Prostate gland (tissue), 2 donors: ENCODE results near the gene DACT1. TPM values are rescaled to one million over a fixed set of nuclear protein-coding genes. Genes with fewer than 3 reads are reported as not detected.

Source experiments
- DNase-seq: peaks from one replicate; pipeline ENCODE4 v3.0.0-alpha.2; 2019; ENCODE audit warnings: low spot score
- H3K27ac ChIP-seq, 2 donors: fragments of 200-600 bp; sonication (generic); 2 replicates each; pipeline ENCODE4 v1.5.1; 2017 to 2019
- H3K27me3 ChIP-seq: fragments of 200-600 bp; sonication (generic); replicated peaks from 2 replicates; pipeline ENCODE4 v1.5.1; 2019; ENCODE audit not compliant: insufficient read depth
- H3K36me3 ChIP-seq, 2 donors: fragments of 200-600 bp; sonication (generic); 1 replicate in 1 of 2; 2 replicates in 1 of 2; pipeline versions ENCODE4 v1.5.1 to v1.8.1; 2017 to 2019
- H3K4me1 ChIP-seq: fragments of 200-600 bp; sonication (generic); replicated peaks from 2 replicates; pipeline ENCODE4 v1.5.1; 2019
- H3K4me3 ChIP-seq, 2 donors: fragments of 200-600 bp; sonication (generic); 2 replicates each; pipeline ENCODE4 v1.5.1; 2017 to 2019
- H3K9me3 ChIP-seq: fragments of 200-600 bp; sonication (generic); 2 replicates; pipeline ENCODE4 v1.5.1; 2017
- POLR2A ChIP-seq: fragments of 450-650 bp; IDR thresholded peaks from one replicate; pipeline ENCODE4 v1.6.1; 2016; ENCODE audit warnings: antibody characterized with exemption, mild to moderate bottlenecking
- POLR2AphosphoS5 ChIP-seq: sonication (generic); formaldehyde crosslinking; IDR thresholded peaks from one replicate; pipeline ENCODE4 v1.6.1; 2017; ENCODE audit warnings: antibody characterized with exemption
- WGBS: methylation state at CpG from one replicate; pipeline ENCODE4 v1.1.5; 2018; 5-methylcytosine and 5-hydroxymethylcytosine counted together
- intact Hi-C: fragments of 100-400 bp; cut with DNase I; formaldehyde crosslinking; loops from one replicate; pipeline ENCODE4 v1.14.2; 2022
- total RNA-seq, 2 donors: library from RNA; depleted of rRNA; stranded (reverse); fragments of >200 nt; gene quantifications; one replicate each; pipeline ENCODE4 v1.1.0, GENCODE V29; 2016
- TF ChIP-seq, protein P1 (sequence below), 4 experiments: fragments of 200-600 bp in 2 of 4; fragments of 450-650 bp in 2 of 4; sonication (generic) in 2 of 4; IDR thresholded peaks; 1 replicate in 3 of 4; 2 replicates in 1 of 4; pipeline ENCODE4 v1.5.1; 2016 to 2019; ENCODE audit warnings: antibody characterized with exemption in 4 of 4, mild to moderate bottlenecking in 2 of 4, moderate library complexity in 2 of 4

DACT1 gene
- total RNA-seq, 2 donors from 2014 or later: 4.5 to 27.1 TPM

GRCh38 chr14:58667900-58668299 is 30.1 kb downstream of the DACT1 start:
- Histone ChIP-seq H3K27ac (no peak overlapping the region), H3K27me3 (no peaks in the 10 kb centered on the region), H3K4me3 (no peak overlapping the region), H3K9me3 (no peaks in the 10 kb centered on the region), H3K36me3 (no peaks in the 10 kb centered on the region), H3K4me1 (no peaks in the 10 kb centered on the region)
- intact Hi-C loops: no loop called here
- 58% methylated on average over 5 of the region's 5 CpGs for WGBS
- no peak for TF ChIP-seq POLR2A
- no peak for TF ChIP-seq POLR2AphosphoS5
- TF ChIP-seq, protein P1, sequence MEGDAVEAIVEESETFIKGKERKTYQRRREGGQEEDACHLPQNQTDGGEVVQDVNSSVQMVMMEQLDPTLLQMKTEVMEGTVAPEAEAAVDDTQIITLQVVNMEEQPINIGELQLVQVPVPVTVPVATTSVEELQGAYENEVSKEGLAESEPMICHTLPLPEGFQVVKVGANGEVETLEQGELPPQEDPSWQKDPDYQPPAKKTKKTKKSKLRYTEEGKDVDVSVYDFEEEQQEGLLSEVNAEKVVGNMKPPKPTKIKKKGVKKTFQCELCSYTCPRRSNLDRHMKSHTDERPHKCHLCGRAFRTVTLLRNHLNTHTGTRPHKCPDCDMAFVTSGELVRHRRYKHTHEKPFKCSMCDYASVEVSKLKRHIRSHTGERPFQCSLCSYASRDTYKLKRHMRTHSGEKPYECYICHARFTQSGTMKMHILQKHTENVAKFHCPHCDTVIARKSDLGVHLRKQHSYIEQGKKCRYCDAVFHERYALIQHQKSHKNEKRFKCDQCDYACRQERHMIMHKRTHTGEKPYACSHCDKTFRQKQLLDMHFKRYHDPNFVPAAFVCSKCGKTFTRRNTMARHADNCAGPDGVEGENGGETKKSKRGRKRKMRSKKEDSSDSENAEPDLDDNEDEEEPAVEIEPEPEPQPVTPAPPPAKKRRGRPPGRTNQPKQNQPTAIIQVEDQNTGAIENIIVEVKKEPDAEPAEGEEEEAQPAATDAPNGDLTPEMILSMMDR (IDR thresholded peaks at IDR 0.05): no peak
- DNase-seq: no peak

GRCh38 chr14:58668848-58669480 is 31.2 kb downstream of the DACT1 start:
- Histone ChIP-seq H3K9me3 (no peaks in the 10 kb centered on the region), H3K27ac (no peak overlapping the region), H3K4me3 (no peak overlapping the region), H3K4me1 (no peaks in the 10 kb centered on the region), H3K36me3 (no peaks in the 10 kb centered on the region), H3K27me3 (no peaks in the 10 kb centered on the region)
- DNase-seq: no peak
- intact Hi-C loops: no loop called here
- WGBS: 85% methylated on average over 5 of the region's 5 CpGs
- TF ChIP-seq, protein P1 (IDR thresholded peaks at IDR 0.05): no peak
- TF ChIP-seq POLR2AphosphoS5 (no peak), POLR2A (no peak)

GRCh38 chr14:58669556-58670200 is 31.9 kb downstream of the DACT1 start:
- H3K36me3 ChIP-seq: no peaks in the 10 kb centered on the region
- intact Hi-C loops: no loop called here
- DNase-seq: no peak
- no peaks in the 10 kb centered on the region for H3K9me3 ChIP-seq
- H3K27ac ChIP-seq: no peak overlapping the region
- no peaks in the 10 kb centered on the region for H3K4me1 ChIP-seq
- no peak for TF ChIP-seq POLR2A
- TF ChIP-seq, protein P1 (IDR thresholded peaks at IDR 0.05): no peak
- TF ChIP-seq POLR2AphosphoS5: no peak
- no peaks in the 10 kb centered on the region for H3K27me3 ChIP-seq
- WGBS: 88% methylated on average over 7 of the region's 7 CpGs
- no peak overlapping the region for H3K4me3 ChIP-seq

GRCh38 chr14:58671024-58671423 is 33.3 kb downstream of the DACT1 start:
- H3K27me3 ChIP-seq: no peaks in the 10 kb centered on the region
- WGBS: 90% methylated on average over 1 of the region's 1 CpG
- H3K27ac ChIP-seq: no peak overlapping the region
- no peak for DNase-seq
- H3K4me1 ChIP-seq: no peaks in the 10 kb centered on the region
- no peaks in the 10 kb centered on the region for H3K9me3 ChIP-seq
- TF ChIP-seq, protein P1 (IDR thresholded peaks at IDR 0.05): no peak
- TF ChIP-seq POLR2A (no peak), POLR2AphosphoS5 (no peak)
- no peaks in the 10 kb centered on the region for H3K36me3 ChIP-seq
- intact Hi-C loops: no loop called here
- no peak overlapping the region for H3K4me3 ChIP-seq

DNA sequence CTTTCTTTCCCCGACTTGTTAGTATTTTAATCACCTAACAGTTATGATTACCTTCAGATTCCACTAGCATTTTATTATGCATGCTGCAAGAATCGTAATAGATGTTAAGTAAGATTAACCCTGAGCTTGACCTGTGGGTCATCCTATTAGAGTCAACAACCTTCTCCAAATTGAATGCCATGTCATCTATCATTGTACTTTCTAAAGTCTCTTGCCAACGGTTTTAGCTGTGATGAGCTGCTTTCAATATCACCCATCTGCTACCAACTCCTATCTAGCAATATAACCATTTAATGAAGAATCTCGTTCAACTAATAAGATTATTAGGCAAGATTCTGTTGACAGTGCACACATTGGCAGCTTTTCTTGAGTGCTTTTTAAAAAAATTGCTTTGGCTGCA is 33.7 kb downstream of the DACT1 start:
- H3K36me3 ChIP-seq: no peaks in the 10 kb centered on the region
- 55% methylated on average over 4 of the region's 4 CpGs for WGBS
- no peaks in the 10 kb centered on the region for H3K27me3 ChIP-seq
- intact Hi-C loops: no loop called here
- H3K4me1 ChIP-seq: no peaks in the 10 kb centered on the region
- no peaks in the 10 kb centered on the region for H3K9me3 ChIP-seq
- DNase-seq: no peak
- H3K4me3 ChIP-seq: no peak overlapping the region
- H3K27ac ChIP-seq: no peak overlapping the region
- TF ChIP-seq POLR2A (no peak), POLR2AphosphoS5 (no peak)
- TF ChIP-seq, protein P1 (IDR thresholded peaks at IDR 0.05): no peak
